ENCODE measurements around the gene MISP3. TPM values are rescaled to one million over a fixed set of nuclear protein-coding genes. Genes with fewer than 3 reads are reported as not detected.

MISP3 gene
- polyA plus RNA-seq, 4 donors = 13.0 to 60.4 (median 22.9) TPM

DNA sequence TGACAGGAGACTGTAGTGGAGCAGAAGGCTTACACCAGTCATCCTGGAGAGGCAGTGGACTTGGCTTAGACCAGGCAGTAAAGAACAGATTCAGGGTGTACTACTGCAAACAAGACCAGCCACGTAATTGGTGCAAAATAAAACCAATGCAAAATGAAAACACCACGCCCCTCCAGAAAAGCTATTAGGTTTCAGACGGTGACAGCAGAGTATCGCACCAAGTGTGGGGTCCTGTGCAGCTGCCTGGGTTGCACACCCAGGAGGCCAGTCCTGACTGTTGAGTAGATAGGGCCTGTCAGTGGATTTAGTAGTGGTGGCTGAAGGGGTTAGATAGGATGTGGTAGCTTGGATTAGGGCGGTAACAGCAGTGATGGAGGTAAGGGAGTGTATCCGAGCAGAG, 50.3 kb downstream of the MISP3 start:
- DNase-seq (no peak), FAIRE-seq (no peak)
- peaks cover 0 to 30% (median 0%) of the 10 kb centered on the region in 3 donors for H3K36me3 ChIP-seq (ENCODE audit: control insufficient read depth in 3 of 3, insufficient read depth in 2 of 3, low read depth in 1 of 3, low read length in 3 of 3)
- H3K27ac ChIP-seq (ENCODE audit: low read depth in 1 of 3, low read length in 2 of 3) = no peak overlapping the region
- H3K27me3 ChIP-seq (ENCODE audit: control insufficient read depth in 3 of 3, insufficient read depth in 3 of 3, low read length in 3 of 3) = no peaks in the 10 kb centered on the region
- peaks cover 2 to 17% (median 3%) of the 10 kb centered on the region in 3 donors for H3K4me1 ChIP-seq (ENCODE audit: control insufficient read depth in 3 of 3, insufficient read depth in 2 of 3, low read depth in 1 of 3, low read length in 2 of 3)
- no peak overlapping the region for H3K4me3 ChIP-seq (ENCODE audit: low read depth in 1 of 3, low read length in 3 of 3)
- 93 to 95% (median 93%) methylated on average over 6 of the region's 6 CpGs for WGBS, 3 donors
- no peaks in the 10 kb centered on the region for H3K9me3 ChIP-seq (ENCODE audit: control insufficient read depth in 2 of 2, insufficient read depth in 1 of 2, low read depth in 1 of 2, low read length in 1 of 2)

Other genes with a start within 250 kb of the MISP3 start
- gene NANOS3, start 195.7 kb upstream of the MISP3 start, polyA plus RNA-seq = 1 to 10 TPM in 1 of 4 donors, under 1 TPM in 1, not detected in 2; 0.45 to 1.0 TPM
- 10 to 100 TPM in 2 of 4 donors, 1 to 10 TPM in 2; 3.5 to 67.1 (median 25.9) TPM for gene BRME1, start 166.7 kb upstream of the MISP3 start, polyA plus RNA-seq
- gene CC2D1A, start 166.6 kb upstream of the MISP3 start, polyA plus RNA-seq = 100 to 1,000 TPM in 2 of 4 donors, 10 to 100 TPM in 2; 38.2 to 199 (median 103) TPM
- 1 to 10 TPM in 1 of 4 donors, under 1 TPM in 1, not detected in 2; 0.41 to 1.7 TPM for gene PODNL1, start 134.4 kb upstream of the MISP3 start, polyA plus RNA-seq
- 10 to 100 TPM; 14.1 to 26.8 (median 20.9) TPM for gene DCAF15, start 120.3 kb upstream of the MISP3 start, polyA plus RNA-seq
- 10 to 100 TPM in 1 of 4 donors, 1 to 10 TPM in 3; 3.8 to 16.6 (median 5.5) TPM for gene RFX1, start 66.5 kb upstream of the MISP3 start, polyA plus RNA-seq
- gene RLN3, start 44.6 kb upstream of the MISP3 start, polyA plus RNA-seq = under 1 TPM in 1 of 4 donors, not detected in 3; 0.68 TPM
- 1 to 10 TPM in 3 of 4 donors, under 1 TPM in 1; 0.45 to 5.6 (median 3.1) TPM for gene IL27RA, start 41.0 kb upstream of the MISP3 start, polyA plus RNA-seq
- gene PALM3, start 10.7 kb upstream of the MISP3 start, polyA plus RNA-seq = 10 to 100 TPM in 1 of 4 donors, 1 to 10 TPM in 3; 1.6 to 28.2 (median 2.6) TPM
- gene C19orf67, start 13.0 kb downstream of the MISP3 start, polyA plus RNA-seq = under 1 TPM in 1 of 4 donors, not detected in 3; 0.07 TPM
- gene SAMD1, start 18.0 kb downstream of the MISP3 start, polyA plus RNA-seq = 10 to 100 TPM; 19.7 to 45.4 (median 32.0) TPM
- 10 to 100 TPM; 34.7 to 66.1 (median 44.1) TPM for gene PRKACA, start 45.0 kb downstream of the MISP3 start, polyA plus RNA-seq
- gene ASF1B, start 63.8 kb downstream of the MISP3 start, polyA plus RNA-seq = 10 to 100 TPM in 2 of 4 donors, 1 to 10 TPM in 2; 3.1 to 26.2 (median 10.3) TPM
- 10 to 100 TPM; 11.1 to 22.7 (median 15.7) TPM for gene ADGRL1, start 133.4 kb downstream of the MISP3 start, polyA plus RNA-seq